MM.1S (cell line): ENCODE measurements around the gene PGM1.

Experiments used
- CTCF ChIP-seq: fragments of 300-600 bp; sonication (generic); IDR thresholded peaks from 2 replicates; pipeline ENCODE4 v1.5.1; 2016; ENCODE audit warnings: antibody characterized with exemption, low read length, mixed read lengths
- EZH2 ChIP-seq: fragments of 300-600 bp; sonication (generic); optimal IDR thresholded peaks from 2 replicates; pipeline ENCODE3; 2017; ENCODE audit warnings: low read depth, mild to moderate bottlenecking, antibody characterized with exemption, low read length, mixed read lengths
- EZH2phosphoT487 ChIP-seq: fragments of 300-600 bp; sonication (generic); IDR thresholded peaks from 2 replicates; pipeline ENCODE4 v1.6.1; 2018; ENCODE audit warnings: antibody characterized with exemption, low read length

GRCh38 chr1:63679589-63679988 is 86.4 kb downstream of the PGM1 start:
- TF ChIP-seq CTCF (no peak), EZH2 (no peak), EZH2phosphoT487 (no peak)
